ENCODE measurements around the gene RASAL2.
A peak's percentile ranks its signal among the peaks of the same experiment; 100 is the strongest.

Gene RASAL2

GRCh38 chr1:178282949-178283367, 189.1 kb downstream of the RASAL2 start:
- Histone ChIP-seq H3K4me3 (ENCODE audit: low read depth, low read length) (peak overlapping the region; percentile 52), H3K9me3 (ENCODE audit: control insufficient read depth, insufficient read depth, low read length) (0 out of 2 replicates have a peak, but pooled peaks cover 1% of the 10 kb centered on the region), H3K4me1 (ENCODE audit: control insufficient read depth, insufficient read depth, low read length) (peaks cover 68% of the 10 kb centered on the region), H3K9ac (ENCODE audit: low read depth, low read length) (peak overlapping the region; percentile 64), H3K36me3 (ENCODE audit: control insufficient read depth, insufficient read depth, low read length) (peaks cover 9% of the 10 kb centered on the region), H3K27me3 (ENCODE audit: control insufficient read depth, insufficient read depth, low read length) (no peaks in the 10 kb centered on the region), H3K27ac (ENCODE audit: low read depth, low read length) (peak overlapping the region; percentile 97)

GRCh38 chr1:178283409-178283808, 189.5 kb downstream of the RASAL2 start:
- Histone ChIP-seq H3K9me3 (ENCODE audit: control insufficient read depth, insufficient read depth, low read length) (no peaks in the 10 kb centered on the region), H3K4me1 (ENCODE audit: control insufficient read depth, insufficient read depth, low read length) (peaks cover 63% of the 10 kb centered on the region), H3K27ac (ENCODE audit: low read depth, low read length) (peak overlapping the region; percentile 97), H3K27me3 (ENCODE audit: control insufficient read depth, insufficient read depth, low read length) (no peaks in the 10 kb centered on the region), H3K4me3 (ENCODE audit: low read depth, low read length) (peak overlapping the region; percentile 52), H3K36me3 (ENCODE audit: control insufficient read depth, insufficient read depth, low read length) (peaks cover 9% of the 10 kb centered on the region), H3K9ac (ENCODE audit: low read depth, low read length) (peak overlapping the region; percentile 64)

- Histone ChIP-seq H3K4me1 (ENCODE audit: control insufficient read depth, insufficient read depth, low read length) (peaks cover 57% of the 10 kb centered on the region), H3K9ac (ENCODE audit: low read depth, low read length) (peak overlapping the region; percentile 14; the same call in 1 of the 2 replicates), H3K36me3 (ENCODE audit: control insufficient read depth, insufficient read depth, low read length) (peaks cover 9% of the 10 kb centered on the region), H3K27me3 (ENCODE audit: control insufficient read depth, insufficient read depth, low read length) (no peaks in the 10 kb centered on the region), H3K9me3 (ENCODE audit: control insufficient read depth, insufficient read depth, low read length) (no peaks in the 10 kb centered on the region), H3K4me3 (ENCODE audit: low read depth, low read length) (peak overlapping the region; percentile 52), H3K27ac (ENCODE audit: low read depth, low read length) (peak overlapping the region; percentile 97)
Observed at GRCh38 chr1:178284058-178284457, 190.2 kb downstream of the RASAL2 start.

GRCh38 chr1:178291166-178291565, 197.3 kb downstream of the RASAL2 start:
- Histone ChIP-seq H3K36me3 (ENCODE audit: control insufficient read depth, insufficient read depth, low read length) (peaks cover 9% of the 10 kb centered on the region), H3K4me1 (ENCODE audit: control insufficient read depth, insufficient read depth, low read length) (peaks cover 21% of the 10 kb centered on the region)

GRCh38 chr1:178294654-178295053, 200.8 kb downstream of the RASAL2 start:
- H3K9me3 ChIP-seq (ENCODE audit: control insufficient read depth, insufficient read depth, low read length): no peaks in the 10 kb centered on the region
- peaks cover 22% of the 10 kb centered on the region for H3K4me1 ChIP-seq (ENCODE audit: control insufficient read depth, insufficient read depth, low read length)
- H3K4me3 ChIP-seq (ENCODE audit: low read depth, low read length): no peak overlapping the region
- H3K27ac ChIP-seq (ENCODE audit: low read depth, low read length): peak overlapping the region; percentile 5
- H3K27me3 ChIP-seq (ENCODE audit: control insufficient read depth, insufficient read depth, low read length): no peaks in the 10 kb centered on the region
- no peaks in the 10 kb centered on the region for H3K36me3 ChIP-seq (ENCODE audit: control insufficient read depth, insufficient read depth, low read length)
- no peak overlapping the region for H3K9ac ChIP-seq (ENCODE audit: low read depth, low read length)

More at GRCh38 chr1:178291166-178291565, 197.3 kb downstream of the RASAL2 start:
- Histone ChIP-seq H3K27me3 (ENCODE audit: control insufficient read depth, insufficient read depth, low read length) (no peaks in the 10 kb centered on the region), H3K4me3 (ENCODE audit: low read depth, low read length) (no peak overlapping the region), H3K9ac (ENCODE audit: low read depth, low read length) (no peak overlapping the region), H3K9me3 (ENCODE audit: control insufficient read depth, insufficient read depth, low read length) (no peaks in the 10 kb centered on the region), H3K27ac (ENCODE audit: low read depth, low read length) (no peak overlapping the region)

GRCh38 chr1:178300352-178300699, 206.4 kb downstream of the RASAL2 start:
- Histone ChIP-seq H3K4me3 (ENCODE audit: low read depth, low read length) (no peak overlapping the region), H3K4me1 (ENCODE audit: control insufficient read depth, insufficient read depth, low read length) (peaks cover 11% of the 10 kb centered on the region), H3K36me3 (ENCODE audit: control insufficient read depth, insufficient read depth, low read length) (0 out of 2 replicates have a peak, but pooled peaks cover 2% of the 10 kb centered on the region), H3K9me3 (ENCODE audit: control insufficient read depth, insufficient read depth, low read length) (no peaks in the 10 kb centered on the region), H3K27ac (ENCODE audit: low read depth, low read length) (no peak overlapping the region), H3K9ac (ENCODE audit: low read depth, low read length) (no peak overlapping the region), H3K27me3 (ENCODE audit: control insufficient read depth, insufficient read depth, low read length) (no peaks in the 10 kb centered on the region)

GRCh38 chr1:178301141-178301540, 207.2 kb downstream of the RASAL2 start:
- no peak overlapping the region for H3K9ac ChIP-seq (ENCODE audit: low read depth, low read length)
- peaks cover 11% of the 10 kb centered on the region for H3K4me1 ChIP-seq (ENCODE audit: control insufficient read depth, insufficient read depth, low read length)
- no peaks in the 10 kb centered on the region for H3K27me3 ChIP-seq (ENCODE audit: control insufficient read depth, insufficient read depth, low read length)
- 0 out of 2 replicates have a peak, but pooled peaks cover 2% of the 10 kb centered on the region for H3K36me3 ChIP-seq (ENCODE audit: control insufficient read depth, insufficient read depth, low read length)
- H3K27ac ChIP-seq (ENCODE audit: low read depth, low read length): no peak overlapping the region
- no peak overlapping the region for H3K4me3 ChIP-seq (ENCODE audit: low read depth, low read length)
- H3K9me3 ChIP-seq (ENCODE audit: control insufficient read depth, insufficient read depth, low read length): no peaks in the 10 kb centered on the region

- Histone ChIP-seq H3K27ac (ENCODE audit: low read depth, low read length) (no peak overlapping the region), H3K27me3 (ENCODE audit: control insufficient read depth, insufficient read depth, low read length) (no peaks in the 10 kb centered on the region), H3K4me1 (ENCODE audit: control insufficient read depth, insufficient read depth, low read length) (peaks cover 10% of the 10 kb centered on the region; the same call in 1 of the 2 replicates), H3K9me3 (ENCODE audit: control insufficient read depth, insufficient read depth, low read length) (no peaks in the 10 kb centered on the region), H3K4me3 (ENCODE audit: low read depth, low read length) (no peak overlapping the region), H3K9ac (ENCODE audit: low read depth, low read length) (no peak overlapping the region), H3K36me3 (ENCODE audit: control insufficient read depth, insufficient read depth, low read length) (no peaks in the 10 kb centered on the region)
Observed at GRCh38 chr1:178307264-178307663, 213.4 kb downstream of the RASAL2 start.

- no peak overlapping the region for H3K4me3 ChIP-seq (ENCODE audit: low read depth, low read length)
- H3K9me3 ChIP-seq (ENCODE audit: control insufficient read depth, insufficient read depth, low read length): no peaks in the 10 kb centered on the region
- H3K9ac ChIP-seq (ENCODE audit: low read depth, low read length): no peak overlapping the region
- H3K27ac ChIP-seq (ENCODE audit: low read depth, low read length): no peak overlapping the region
- H3K36me3 ChIP-seq (ENCODE audit: control insufficient read depth, insufficient read depth, low read length): no peaks in the 10 kb centered on the region
- no peaks in the 10 kb centered on the region for H3K27me3 ChIP-seq (ENCODE audit: control insufficient read depth, insufficient read depth, low read length)
- peaks cover 10% of the 10 kb centered on the region; the same call in 1 of the 2 replicates for H3K4me1 ChIP-seq (ENCODE audit: control insufficient read depth, insufficient read depth, low read length)
Observed at GRCh38 chr1:178308438-178308837, 214.5 kb downstream of the RASAL2 start.

GRCh38 chr1:178310685-178311105, 216.8 kb downstream of the RASAL2 start:
- Histone ChIP-seq H3K4me3 (ENCODE audit: low read depth, low read length) (no peak overlapping the region), H3K9me3 (ENCODE audit: control insufficient read depth, insufficient read depth, low read length) (no peaks in the 10 kb centered on the region), H3K27ac (ENCODE audit: low read depth, low read length) (no peak overlapping the region), H3K27me3 (ENCODE audit: control insufficient read depth, insufficient read depth, low read length) (no peaks in the 10 kb centered on the region), H3K4me1 (ENCODE audit: control insufficient read depth, insufficient read depth, low read length) (peaks cover 10% of the 10 kb centered on the region; the same call in 1 of the 2 replicates), H3K36me3 (ENCODE audit: control insufficient read depth, insufficient read depth, low read length) (no peaks in the 10 kb centered on the region), H3K9ac (ENCODE audit: low read depth, low read length) (no peak overlapping the region)

GRCh38 chr1:178311164-178311563, 217.3 kb downstream of the RASAL2 start:
- peaks cover 10% of the 10 kb centered on the region; the same call in 1 of the 2 replicates for H3K4me1 ChIP-seq (ENCODE audit: control insufficient read depth, insufficient read depth, low read length)
- H3K27me3 ChIP-seq (ENCODE audit: control insufficient read depth, insufficient read depth, low read length): no peaks in the 10 kb centered on the region
- no peak overlapping the region for H3K9ac ChIP-seq (ENCODE audit: low read depth, low read length)
- H3K36me3 ChIP-seq (ENCODE audit: control insufficient read depth, insufficient read depth, low read length): no peaks in the 10 kb centered on the region
- no peak overlapping the region for H3K4me3 ChIP-seq (ENCODE audit: low read depth, low read length)
- H3K9me3 ChIP-seq (ENCODE audit: control insufficient read depth, insufficient read depth, low read length): no peaks in the 10 kb centered on the region
- no peak overlapping the region for H3K27ac ChIP-seq (ENCODE audit: low read depth, low read length)
